ENCODE measurements around the gene CLDN4.

DNA sequence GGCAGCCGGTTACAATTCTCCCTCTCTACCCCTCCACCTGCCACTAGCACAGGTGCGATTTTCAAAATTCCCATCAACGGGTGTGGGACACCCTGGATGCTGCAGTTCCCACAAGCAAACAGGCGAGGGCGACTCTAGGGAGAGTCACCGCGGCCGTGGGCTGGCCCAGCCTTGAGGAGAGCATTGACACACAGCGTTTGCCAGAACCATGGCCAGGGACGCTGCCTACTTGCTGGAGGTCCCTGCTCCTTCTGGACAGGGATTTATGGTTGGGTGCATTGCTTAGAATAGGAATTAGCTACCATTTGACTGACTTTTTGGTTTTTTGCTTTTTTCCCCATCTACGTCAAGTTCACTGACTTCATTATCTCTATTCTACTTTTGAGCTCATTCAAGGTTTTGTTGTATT lies 19.0 kb upstream of the CLDN4 start:
- TF ChIP-seq ZNF121 (tag by site-specific recombination; IDR thresholded peaks at IDR 0.05) = no peak
- TF ChIP-seq TRIM28 (IDR thresholded peaks at IDR 0.05; ENCODE audit: borderline replicate concordance, low read length) = no peak
- TF ChIP-seq, protein P1, sequence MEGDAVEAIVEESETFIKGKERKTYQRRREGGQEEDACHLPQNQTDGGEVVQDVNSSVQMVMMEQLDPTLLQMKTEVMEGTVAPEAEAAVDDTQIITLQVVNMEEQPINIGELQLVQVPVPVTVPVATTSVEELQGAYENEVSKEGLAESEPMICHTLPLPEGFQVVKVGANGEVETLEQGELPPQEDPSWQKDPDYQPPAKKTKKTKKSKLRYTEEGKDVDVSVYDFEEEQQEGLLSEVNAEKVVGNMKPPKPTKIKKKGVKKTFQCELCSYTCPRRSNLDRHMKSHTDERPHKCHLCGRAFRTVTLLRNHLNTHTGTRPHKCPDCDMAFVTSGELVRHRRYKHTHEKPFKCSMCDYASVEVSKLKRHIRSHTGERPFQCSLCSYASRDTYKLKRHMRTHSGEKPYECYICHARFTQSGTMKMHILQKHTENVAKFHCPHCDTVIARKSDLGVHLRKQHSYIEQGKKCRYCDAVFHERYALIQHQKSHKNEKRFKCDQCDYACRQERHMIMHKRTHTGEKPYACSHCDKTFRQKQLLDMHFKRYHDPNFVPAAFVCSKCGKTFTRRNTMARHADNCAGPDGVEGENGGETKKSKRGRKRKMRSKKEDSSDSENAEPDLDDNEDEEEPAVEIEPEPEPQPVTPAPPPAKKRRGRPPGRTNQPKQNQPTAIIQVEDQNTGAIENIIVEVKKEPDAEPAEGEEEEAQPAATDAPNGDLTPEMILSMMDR (tag by site-specific recombination; IDR thresholded peaks at IDR 0.05) = no peak
- TF ChIP-seq KLF1 (tag by site-specific recombination; IDR thresholded peaks at IDR 0.05) = no peak
- TF ChIP-seq ZNF830 (tag by site-specific recombination; IDR thresholded peaks at IDR 0.05; ENCODE audit: low read depth) = no peak
- no peak for TF ChIP-seq ZNF324 (tag by site-specific recombination; IDR thresholded peaks at IDR 0.05)
- TF ChIP-seq, protein P2, sequence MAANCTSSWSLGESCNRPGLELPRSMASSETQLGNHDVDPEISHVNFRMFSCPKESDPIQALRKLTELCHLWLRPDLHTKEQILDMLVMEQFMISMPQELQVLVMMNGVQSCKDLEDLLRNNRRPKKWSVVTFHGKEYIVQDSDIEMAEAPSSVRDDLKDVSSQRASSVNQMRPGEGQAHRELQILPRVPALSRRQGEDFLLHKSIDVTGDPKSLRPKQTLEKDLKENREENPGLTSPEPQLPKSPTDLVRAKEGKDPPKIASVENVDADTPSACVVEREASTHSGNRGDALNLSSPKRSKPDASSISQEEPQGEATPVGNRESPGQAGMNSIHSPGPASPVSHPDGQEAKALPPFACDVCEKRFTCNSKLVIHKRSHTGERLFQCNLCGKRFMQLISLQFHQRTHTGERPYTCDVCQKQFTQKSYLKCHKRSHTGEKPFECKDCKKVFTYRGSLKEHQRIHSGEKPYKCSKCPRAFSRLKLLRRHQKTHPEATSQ (tag by site-specific recombination; IDR thresholded peaks at IDR 0.05) = no peak
- TF ChIP-seq, protein P3, sequence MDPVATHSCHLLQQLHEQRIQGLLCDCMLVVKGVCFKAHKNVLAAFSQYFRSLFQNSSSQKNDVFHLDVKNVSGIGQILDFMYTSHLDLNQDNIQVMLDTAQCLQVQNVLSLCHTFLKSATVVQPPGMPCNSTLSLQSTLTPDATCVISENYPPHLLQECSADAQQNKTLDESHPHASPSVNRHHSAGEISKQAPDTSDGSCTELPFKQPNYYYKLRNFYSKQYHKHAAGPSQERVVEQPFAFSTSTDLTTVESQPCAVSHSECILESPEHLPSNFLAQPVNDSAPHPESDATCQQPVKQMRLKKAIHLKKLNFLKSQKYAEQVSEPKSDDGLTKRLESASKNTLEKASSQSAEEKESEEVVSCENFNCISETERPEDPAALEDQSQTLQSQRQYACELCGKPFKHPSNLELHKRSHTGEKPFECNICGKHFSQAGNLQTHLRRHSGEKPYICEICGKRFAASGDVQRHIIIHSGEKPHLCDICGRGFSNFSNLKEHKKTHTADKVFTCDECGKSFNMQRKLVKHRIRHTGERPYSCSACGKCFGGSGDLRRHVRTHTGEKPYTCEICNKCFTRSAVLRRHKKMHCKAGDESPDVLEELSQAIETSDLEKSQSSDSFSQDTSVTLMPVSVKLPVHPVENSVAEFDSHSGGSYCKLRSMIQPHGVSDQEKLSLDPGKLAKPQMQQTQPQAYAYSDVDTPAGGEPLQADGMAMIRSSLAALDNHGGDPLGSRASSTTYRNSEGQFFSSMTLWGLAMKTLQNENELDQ (tag by site-specific recombination; IDR thresholded peaks at IDR 0.05; ENCODE audit: low read depth) = no peak
- TF ChIP-seq ZXDB (tag by site-specific recombination; IDR thresholded peaks at IDR 0.05) = no peak
- no peak for TF ChIP-seq TCF7L2 (IDR thresholded peaks at IDR 0.05; ENCODE audit: borderline replicate concordance, low read depth, low read length)
- TF ChIP-seq ZNF274 (IDR thresholded peaks at IDR 0.05; ENCODE audit: low read length) = no peak
- no peak for TF ChIP-seq ZNF274 (tag by site-specific recombination; IDR thresholded peaks at IDR 0.05; ENCODE audit: borderline replicate concordance)
- TF ChIP-seq ZNF341 (tag by site-specific recombination; IDR thresholded peaks at IDR 0.05; ENCODE audit: low read depth) = no peak
- TF ChIP-seq ZNF548 (tag by site-specific recombination; IDR thresholded peaks at IDR 0.05) = no peak
